ENCODE data around the gene KRI1. TPM values are rescaled to one million over a fixed set of nuclear protein-coding genes. Genes with fewer than 3 reads are reported as not detected.

Gene KRI1
- 5.5 and 8.5 TPM in 2 replicates for total RNA-seq

DNA sequence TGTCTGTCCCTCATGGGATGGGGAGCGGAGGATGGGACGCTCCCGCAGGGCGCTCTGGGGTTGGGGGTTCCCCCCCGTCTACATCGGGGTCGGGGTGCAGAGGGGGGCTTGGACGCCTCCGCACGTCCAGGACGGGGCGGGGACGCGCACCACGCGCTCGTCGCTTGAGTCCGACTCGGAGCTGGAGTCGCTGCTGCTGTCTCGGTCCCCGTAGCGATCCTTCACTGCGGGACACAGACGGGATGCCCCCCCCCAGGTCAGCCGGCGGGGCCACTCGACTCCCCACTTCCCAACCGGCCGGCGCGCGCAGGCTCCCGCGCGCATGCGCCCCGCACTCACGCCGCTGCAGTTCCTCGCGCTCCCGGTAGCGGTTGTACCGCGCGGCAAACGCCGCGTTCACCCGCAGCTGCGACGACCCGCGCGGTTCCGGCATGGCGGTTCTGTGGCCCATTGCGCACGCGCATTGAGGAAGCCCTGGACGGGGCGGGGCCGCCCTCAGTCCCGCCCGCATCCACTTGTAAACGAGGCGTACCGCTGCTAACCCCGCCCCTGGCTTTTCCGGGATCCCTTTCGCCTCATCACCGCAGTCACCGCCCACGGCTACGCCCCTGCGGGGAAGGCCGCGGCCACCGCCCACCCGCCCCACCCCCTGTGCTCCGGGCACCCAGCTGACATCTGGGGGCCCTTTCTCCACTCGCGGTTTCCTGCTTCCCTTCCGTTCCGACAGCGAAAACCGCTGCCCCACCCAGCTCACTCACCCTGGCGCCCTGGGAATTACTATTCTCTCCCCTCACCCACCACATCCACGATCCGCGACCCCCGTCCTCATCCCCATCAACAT lies at the start of gene KRI1:
Gene KRI1, minus strand, starts transcription at position 444 of the 841 bp plus-strand sequence. Its CDS starts 11 bp downstream, at position 433.

DNA sequence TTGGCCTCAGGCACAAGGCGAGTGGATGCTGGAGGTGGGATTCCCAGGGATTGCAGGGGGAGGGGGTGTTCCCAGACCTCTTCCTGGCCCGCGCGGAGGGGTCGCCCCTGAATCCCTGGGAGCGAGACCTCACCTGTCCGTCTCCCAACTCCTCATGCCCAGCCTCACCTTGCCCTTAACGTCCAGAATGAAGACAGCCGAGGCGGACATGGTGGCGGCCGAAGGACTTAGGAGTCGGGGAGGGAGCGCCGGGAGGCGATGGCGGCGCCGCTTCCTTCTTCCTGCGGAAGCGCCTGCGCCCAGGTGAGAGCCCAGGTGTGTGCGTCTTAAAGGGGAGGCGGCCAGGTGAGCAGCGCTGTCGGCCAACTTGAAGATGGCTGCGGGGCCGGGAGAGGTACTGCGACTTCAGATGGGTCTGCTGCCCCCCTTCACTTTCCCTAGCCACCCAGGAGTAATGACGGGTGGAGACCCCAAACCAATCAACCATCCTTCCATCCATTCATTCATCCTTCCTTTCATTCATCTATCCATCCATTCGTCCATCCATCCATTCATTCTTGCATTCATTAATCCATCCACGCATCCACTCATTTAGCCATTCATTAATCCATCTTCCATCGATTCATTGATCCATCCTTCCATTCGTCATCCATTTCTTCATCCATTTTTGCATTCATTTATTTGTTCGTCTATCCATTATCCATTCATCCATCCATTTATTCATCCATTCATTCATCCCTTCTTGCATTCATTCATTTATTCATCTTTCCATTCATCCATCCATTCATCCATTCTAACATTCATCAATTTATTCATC lies 21.4 kb upstream of the KRI1 start, which contains the start of gene AP1M2:
Gene AP1M2, minus strand, starts transcription at position 291 of the 817 bp plus-strand sequence. Its CDS starts 81 bp downstream, at position 210.

DNA sequence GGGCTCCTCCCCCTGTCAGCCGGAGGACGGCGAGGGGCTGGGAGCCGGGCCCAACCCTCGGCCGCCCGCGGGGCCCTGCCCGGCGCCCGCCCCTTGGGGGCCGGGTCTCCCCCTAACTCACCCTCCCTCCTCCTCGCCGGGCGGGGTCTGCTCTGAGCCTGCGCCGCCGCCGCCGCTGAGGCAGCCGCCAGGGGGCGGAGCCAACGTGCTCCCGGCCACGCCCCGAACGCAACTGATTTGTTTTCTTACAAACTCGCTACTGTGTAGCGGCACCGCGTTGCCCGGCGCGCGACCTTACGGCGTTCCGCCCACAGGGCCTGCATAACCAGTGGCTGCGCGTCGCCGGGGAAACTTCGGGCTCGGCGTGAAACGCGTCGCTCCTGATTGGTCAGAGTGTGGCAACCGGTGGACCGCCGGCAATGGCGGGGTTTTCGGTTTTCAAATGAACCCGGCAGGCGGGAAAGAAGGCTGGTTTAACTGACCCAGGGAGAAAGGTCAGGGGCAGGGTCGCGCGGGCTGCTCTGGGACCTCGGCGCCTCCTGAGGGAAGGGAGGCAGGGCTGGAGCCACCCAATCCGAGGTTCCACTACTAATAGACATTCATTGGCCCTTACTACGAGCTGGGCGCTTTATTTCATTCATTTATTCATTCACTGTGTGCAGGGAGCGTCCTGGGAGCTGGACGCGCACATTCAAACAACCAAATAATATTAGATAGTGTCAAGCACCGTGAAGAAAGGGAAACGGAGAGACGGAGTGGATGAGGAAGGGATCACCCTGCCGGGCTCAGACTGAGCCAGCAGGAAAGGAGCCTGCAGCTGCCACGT lies 3.2 kb upstream of the KRI1 start, which contains the start of gene CDKN2D:
Gene CDKN2D, minus strand, starts transcription at position 154 of the 826 bp plus-strand sequence. CDS start 326 bp downstream, outside the sequence.

DNA sequence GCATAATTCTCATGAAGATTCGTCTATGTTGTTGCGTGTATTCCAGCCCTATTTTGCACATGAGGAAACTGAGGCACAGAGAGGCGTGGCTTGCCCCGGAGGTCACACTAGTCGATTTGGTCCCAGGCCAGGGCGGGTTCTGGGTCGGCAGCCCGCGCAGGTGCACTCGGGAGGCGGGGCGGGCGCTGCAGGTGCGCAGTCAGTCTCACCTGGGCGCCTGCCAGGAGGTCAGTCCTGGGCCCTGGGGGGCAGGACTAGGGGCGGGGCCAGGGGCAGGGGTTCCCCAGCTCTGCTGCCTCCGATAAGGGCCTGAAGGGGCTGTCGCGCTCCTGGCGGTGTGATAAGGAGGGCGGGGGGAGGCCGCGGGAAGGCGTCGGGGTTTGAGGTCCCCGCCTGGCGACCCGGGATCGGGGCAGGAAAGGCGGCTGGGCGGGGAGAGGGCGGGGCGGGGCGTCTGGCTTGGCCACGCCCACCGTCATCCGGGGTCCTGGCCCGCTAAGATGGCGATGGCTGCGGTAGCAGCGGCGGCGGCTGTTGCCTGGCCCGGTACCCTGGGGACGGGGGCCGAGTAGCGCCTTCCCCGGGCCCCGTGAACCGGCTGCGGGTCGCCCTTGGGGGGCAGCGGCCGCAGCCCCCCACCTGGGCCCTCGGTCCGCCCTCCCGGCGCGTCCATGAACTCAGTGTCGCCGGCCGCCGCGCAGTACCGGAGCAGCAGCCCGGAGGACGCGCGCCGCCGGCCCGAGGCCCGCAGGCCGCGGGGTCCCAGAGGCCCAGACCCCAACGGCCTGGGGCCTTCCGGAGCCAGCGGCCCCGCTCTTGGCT lies 22.2 kb downstream of the KRI1 start, which contains the start of gene ATG4D:
Gene ATG4D, plus strand, starts transcription at position 485 of the 822 bp plus-strand sequence. Its CDS starts 187 bp downstream, at position 672.

DNA sequence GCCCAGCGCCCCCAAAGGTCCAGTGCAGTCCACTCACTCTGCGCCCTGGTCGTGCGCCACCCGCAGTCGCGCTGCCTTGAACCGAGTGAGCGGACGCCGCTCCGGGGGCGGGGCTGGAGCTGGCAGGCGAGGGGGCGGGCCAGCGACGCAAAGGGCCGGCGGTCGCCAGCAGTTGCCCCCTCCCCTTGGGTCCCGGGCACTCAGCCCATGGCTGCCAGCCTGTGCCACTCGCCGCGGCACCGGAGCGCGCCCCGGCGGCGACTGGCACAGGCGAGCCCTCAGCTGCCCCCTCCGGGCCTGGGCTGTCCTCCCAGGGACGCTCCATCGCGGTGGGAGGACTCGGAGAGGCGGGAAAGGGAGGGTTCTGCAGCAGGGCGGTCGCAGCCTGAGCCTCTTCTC lies 48.5 kb downstream of the KRI1 start, which contains the start of gene S1PR5:
Gene S1PR5, minus strand, starts transcription at position 87 of the 399 bp plus-strand sequence. CDS start 2,436 bp downstream, outside the sequence.

Other genes starting within 250 kb of the KRI1 start
- gene FDX2, start 250.0 kb downstream of the KRI1 start, total RNA-seq: 19.3 and 19.7 TPM in 2 replicates
- gene RAVER1, start 232.5 kb downstream of the KRI1 start, total RNA-seq: 5.5 and 5.7 TPM in 2 replicates
- gene ICAM3, start 226.4 kb downstream of the KRI1 start, total RNA-seq: 15.2 and 21.5 TPM in 2 replicates
- 49.8 and 62.4 TPM in 2 replicates for gene TYK2, start 185.4 kb downstream of the KRI1 start, total RNA-seq
- 183 and 233 TPM in 2 replicates for gene CDC37, start 162.5 kb downstream of the KRI1 start, total RNA-seq
- gene PDE4A, start 145.5 kb downstream of the KRI1 start, total RNA-seq: 2.4 and 3.5 TPM in 2 replicates
- 71.6 and 97.9 TPM in 2 replicates for gene KEAP1, start 62.7 kb downstream of the KRI1 start, total RNA-seq
- gene S1PR5, start 48.6 kb downstream of the KRI1 start, total RNA-seq: 4.1 and 6.2 TPM in 2 replicates
- gene ATG4D, start 22.1 kb downstream of the KRI1 start, total RNA-seq: 11.4 and 12.4 TPM in 2 replicates
- 12.0 and 13.7 TPM in 2 replicates for gene CDKN2D, start 3.0 kb upstream of the KRI1 start, total RNA-seq
- gene AP1M2, start 21.3 kb upstream of the KRI1 start, total RNA-seq: 0.19 TPM in 1 of 2 replicates, not detected in the other
- 62.0 and 89.7 TPM in 2 replicates for gene SLC44A2, start 59.5 kb upstream of the KRI1 start, total RNA-seq
- 80.6 and 95.6 TPM in 2 replicates for gene ILF3, start 88.3 kb upstream of the KRI1 start, total RNA-seq
- gene QTRT1, start 135.4 kb upstream of the KRI1 start, total RNA-seq: 20.9 and 27.9 TPM in 2 replicates
- 90.5 and 96.6 TPM in 2 replicates for gene DNM2, start 152.1 kb upstream of the KRI1 start, total RNA-seq